Daoy (cell line): ENCODE results near the gene OFD1. TPM values are rescaled to one million over a fixed set of nuclear protein-coding genes. Genes with fewer than 3 reads are reported as not detected.

Experiments used
- DNase-seq: peaks from one replicate; pipeline ENCODE4 v3.0.0-alpha.2; 2015; ENCODE audit warnings: low read depth
- total RNA-seq: library from RNA; depleted of rRNA; stranded (reverse); fragments of >200 nt; shearing (Covaris generic); gene quantifications from 2 replicates; pipeline ENCODE4 v1.2.3, GENCODE V29; 2014

The OFD1 gene
- total RNA-seq, 1 experiment from 2014 or later, result 10.2 TPM

DNA sequence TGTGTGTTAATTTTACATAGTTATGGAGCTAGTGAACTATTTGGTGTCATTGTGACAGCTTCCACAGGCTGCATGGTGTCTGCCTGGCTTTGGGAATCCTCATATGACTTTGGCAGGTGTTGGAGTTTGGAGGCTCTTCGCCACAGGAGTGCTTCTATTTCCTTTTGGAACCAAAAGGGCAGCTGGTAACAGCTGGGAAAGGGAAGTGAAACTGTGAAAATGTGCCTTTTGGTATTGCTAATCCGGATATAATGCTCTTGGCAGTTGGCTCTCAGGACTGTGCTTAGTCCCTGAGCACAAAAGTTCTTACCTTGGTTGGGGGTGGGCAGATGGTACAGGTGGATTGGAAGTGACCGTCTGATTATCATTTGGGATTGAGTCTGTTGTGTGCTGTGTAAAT, 18.1 kb downstream of the OFD1 start:
- DNase-seq, result no peak

DNA sequence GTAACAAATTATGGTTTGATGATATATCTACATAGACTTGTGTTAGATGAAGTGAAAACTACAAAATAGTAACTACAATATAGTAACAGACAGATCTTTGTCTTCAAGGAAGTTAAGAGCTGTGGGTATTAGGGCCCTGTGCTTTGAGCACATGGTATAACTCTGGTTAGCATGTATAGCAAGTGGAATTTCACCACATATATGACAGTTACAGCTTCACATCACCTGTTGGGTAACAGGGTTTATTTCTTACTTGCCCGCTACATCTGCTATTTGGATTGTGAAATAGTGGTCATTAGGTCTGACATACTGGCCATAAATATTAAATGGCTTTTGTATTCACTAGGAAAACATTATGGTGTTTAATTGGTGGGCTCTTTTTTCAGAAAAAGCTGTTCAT, 20.2 kb downstream of the OFD1 start:
- no peak for DNase-seq

DNA sequence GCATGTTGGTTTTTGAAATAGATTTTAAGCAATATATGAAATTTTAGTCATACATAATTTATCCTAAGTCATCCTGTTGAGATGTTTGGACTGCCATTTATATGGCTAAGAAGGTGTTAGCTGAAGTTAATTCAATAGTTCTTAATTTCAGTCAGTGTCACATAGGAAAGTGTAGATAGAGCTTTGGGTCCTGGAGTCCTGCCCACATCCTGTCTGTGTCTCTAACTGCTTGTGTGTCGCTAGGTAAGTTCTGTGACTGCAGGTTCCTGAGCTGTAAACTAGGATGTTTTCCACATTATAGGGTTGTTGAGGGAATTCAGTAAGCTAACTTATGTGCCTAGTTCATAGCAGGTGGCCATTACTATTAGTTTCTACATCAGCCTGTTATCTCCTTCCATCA, 20.7 kb downstream of the OFD1 start:
- DNase-seq, result no peak

DNA sequence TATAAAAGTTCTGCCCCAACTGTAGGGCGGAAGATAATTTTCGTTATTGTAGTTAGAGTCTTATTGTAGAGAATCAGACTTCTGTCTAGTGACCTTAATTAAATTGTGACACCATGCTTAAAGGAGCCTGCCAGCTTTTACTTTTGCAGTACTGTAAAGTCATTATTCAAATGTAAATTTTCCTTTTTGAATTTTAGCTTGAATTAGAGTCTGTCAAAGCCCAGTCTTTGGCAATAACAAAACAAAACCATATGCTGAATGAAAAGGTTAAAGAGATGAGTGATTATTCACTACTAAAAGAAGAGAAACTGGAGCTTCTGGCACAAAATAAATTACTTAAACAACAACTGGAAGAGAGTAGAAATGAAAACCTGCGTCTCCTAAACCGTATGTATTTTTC, 21.8 kb downstream of the OFD1 start:
- no peak for DNase-seq

DNA sequence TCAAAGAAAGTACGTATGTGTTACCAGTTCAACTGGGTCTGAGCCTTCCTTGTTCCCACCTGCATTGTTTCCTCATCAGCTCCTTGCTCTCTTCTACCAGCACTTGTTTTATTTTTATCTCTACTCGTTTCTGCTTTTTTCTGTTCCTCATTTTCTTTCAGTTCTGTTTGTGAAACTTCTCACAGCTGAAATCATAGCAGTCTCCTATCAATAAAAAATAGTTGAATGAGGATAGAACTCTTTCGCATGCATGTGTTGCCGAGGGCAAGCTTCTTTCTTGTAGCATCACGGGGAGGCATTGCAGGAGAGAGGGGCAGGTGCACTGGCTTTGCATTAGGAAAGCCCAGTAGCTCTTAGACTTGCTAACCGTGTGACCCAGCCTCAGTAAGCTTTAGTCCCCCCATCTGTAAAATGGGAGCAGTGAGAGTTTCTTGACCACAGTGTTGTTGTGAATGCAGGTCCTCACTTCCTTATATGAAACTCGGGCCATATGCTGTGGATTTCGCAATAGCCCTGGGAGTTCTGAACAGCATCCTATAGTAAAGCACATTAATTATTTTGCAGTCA, 24.7 kb downstream of the OFD1 start:
- DNase-seq, result no peak

DNA sequence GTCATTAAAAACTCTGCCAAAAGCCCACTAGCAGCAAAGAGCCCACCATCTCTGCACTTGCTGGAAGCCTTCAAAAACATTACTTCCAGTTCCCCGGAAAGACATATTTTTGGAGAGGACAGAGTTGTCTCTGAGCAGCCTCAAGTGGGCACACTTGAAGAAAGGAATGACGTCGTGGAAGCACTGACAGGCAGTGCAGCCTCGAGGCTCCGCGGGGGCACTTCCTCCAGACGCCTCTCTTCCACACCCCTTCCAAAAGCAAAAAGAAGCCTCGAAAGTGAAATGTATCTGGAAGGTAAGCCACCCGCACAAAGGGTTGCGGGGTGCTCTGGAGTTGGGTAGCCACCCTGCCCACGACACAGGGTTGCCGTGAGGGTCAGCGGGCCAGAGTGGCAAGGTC, 25.9 kb downstream of the OFD1 start:
- DNase-seq, result no peak

DNA sequence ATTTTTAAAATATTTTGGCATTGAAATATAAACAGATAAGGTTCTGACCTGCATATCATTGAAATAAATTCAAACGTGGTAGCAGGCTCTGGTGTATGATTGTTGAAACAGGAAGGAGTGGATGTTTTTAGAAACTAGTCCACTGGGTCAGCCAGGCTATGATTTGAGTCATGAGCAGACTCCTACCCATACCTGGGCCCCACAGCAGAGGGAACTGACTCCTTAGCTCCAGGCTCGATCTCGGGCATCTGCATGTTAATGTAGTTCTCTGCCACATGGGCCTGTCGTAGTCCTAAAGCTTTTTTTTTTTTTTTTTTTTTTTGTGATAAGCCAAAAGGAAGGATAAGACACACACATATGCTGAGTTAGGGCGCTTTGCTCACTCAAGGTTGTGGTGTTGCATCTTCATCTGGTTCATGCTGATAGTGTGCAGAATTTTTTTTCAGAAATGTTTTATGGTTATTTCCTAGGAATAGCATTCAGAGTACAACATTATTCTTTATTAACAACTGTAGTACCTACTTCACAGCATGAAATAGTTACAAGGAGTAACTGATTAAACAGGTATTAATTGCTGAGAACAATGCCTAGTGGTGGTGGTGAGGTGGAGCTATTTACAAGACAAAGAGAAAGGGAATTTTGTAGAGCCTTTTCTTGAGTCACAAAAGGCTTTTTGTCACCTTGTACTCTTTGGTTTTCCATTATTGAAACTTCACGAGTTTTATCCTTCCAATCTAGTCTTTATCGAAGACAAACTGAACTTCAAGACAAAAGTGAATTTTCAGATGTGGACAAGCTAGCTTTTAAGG, 27.3 kb downstream of the OFD1 start:
- no peak for DNase-seq

DNA sequence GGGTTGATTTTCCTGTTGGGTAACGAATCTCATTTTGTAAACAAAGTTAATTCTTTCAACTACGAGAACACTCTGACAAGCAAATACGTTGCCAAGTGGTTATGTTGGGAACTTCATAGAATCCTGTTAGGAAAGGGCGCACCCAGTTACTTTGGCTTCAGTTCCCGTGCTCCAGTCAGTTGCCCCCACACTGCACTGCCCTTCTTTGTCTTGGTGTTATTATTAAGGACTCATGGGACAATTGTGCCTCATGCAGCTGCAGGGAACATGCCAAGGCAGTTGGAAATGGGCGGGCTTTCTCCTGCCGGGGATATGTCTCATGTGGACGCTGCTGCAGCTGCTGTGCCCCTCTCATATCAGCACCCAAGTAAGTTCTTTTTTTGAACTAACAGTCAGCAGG, 28.9 kb downstream of the OFD1 start:
- no peak for DNase-seq

DNA sequence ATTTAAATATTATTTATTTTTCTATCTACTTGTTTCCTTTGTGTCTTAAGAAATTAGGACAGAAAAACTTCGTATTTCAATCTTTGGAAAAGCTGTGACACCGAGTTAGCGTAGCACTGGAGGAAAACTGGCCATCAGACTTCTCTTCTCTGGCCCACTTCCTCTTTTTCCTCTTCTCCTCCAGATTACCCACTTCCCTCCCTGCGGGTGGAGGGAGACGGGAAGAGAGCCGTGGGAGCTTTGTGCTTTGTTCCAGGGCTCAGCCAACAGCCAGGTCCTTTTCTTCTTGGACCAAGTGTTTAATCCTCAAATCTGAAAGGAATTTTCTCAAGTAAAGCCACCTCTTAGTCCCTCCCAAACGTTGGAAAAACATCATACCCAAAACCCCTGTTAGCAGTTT, 29.7 kb downstream of the OFD1 start:
- no peak for DNase-seq

DNA sequence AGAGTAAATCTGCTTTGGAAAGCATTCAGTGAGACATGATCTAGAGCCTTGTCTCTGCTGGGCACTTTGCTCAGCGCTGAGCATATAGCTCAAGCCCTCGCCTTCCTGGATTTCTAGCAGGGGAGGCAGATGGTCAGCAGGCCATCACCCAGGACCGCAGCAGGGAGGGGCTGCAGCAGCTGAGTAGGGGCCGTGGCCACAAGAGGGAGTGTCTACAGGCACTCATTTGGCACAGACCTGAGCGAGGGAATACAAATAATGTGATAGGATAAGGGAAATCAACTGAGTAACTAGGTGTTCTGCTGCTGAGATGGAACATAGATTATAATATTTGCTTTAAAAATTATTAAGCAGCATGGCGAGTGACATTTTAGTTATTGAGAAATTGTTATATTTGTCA, 30.2 kb downstream of the OFD1 start:
- no peak for DNase-seq

DNA sequence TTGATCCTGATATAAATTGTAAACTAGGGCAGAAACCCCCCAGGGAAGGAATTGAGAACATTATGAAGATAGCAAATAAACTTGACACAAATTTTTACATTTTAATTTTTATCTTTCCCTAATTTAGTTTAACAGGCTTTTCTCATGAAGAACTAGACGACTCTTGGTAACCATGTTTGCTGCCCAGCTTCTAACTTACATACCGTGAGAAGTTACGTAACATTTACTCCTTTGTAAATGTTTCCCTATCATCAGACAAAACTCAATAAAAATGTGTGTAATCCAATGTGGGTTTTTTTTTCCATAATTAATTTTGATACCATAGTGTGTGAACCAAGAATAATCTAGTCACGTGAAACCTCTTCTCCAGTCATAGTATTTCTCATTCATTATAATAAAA, 34.4 kb downstream of the OFD1 start:
- DNase-seq, result no peak

DNA sequence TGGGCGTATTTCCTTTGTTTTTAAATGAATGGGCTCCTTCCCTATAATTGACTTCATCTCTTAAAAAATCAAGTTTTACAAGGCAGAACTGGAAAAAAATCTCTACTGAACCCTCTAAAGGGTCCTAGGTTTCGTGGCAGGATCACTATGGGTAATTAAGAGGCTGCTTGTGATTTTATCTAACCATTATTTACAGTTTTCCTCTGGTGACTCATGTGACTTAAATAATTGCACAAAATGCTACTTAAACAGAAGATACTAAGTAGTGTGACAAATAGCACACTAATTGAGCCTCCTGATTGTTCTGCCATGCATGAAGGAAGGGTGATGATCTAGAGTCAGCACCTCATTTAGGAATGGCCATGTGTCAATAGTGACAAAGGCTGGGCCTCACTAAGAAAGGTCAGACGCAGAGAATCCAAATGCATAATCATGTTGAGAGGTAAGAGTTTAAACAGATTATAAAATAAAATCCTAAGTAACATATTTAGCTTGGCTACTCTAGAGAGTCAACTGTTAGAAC, 35.5 kb downstream of the OFD1 start:
- no peak for DNase-seq

DNA sequence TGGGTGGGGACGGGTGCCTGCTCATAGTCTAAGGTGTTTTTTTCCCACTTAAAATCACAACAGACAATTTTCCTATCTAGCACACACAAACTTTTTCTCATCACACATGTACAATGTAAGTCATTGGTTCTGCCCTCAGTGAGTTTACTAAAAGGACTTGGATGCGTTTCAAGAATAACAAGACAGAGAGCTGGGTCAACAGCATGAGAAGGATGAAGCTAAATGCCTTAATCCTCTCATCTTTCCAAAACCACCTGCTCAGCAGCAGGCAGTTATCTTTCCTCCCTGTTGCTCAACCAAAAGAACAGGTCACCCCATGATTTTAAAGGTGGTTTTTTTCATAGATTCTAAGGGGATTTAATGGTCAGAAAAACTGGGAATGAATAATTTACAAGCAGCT, 40.1 kb downstream of the OFD1 start:
- no peak for DNase-seq

DNA sequence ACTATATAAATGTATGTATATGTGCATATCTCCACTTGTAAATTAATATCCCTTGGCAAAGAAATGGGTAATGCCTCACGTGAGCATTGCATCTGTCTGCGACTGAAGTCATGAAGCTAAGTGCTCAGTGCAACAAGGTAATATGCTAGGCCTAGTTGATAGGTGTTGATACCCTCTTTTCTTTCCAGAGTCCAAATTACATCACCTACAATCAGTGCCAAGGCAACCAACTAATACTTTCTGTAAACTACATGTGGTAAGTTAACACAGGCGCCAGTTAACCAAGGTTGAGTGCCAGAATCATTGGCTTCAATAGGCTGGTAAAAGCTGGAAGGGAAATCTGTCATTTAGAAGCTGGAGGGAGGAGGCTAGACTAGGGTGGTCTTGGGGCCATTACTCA, 41.3 kb downstream of the OFD1 start:
- no peak for DNase-seq

DNA sequence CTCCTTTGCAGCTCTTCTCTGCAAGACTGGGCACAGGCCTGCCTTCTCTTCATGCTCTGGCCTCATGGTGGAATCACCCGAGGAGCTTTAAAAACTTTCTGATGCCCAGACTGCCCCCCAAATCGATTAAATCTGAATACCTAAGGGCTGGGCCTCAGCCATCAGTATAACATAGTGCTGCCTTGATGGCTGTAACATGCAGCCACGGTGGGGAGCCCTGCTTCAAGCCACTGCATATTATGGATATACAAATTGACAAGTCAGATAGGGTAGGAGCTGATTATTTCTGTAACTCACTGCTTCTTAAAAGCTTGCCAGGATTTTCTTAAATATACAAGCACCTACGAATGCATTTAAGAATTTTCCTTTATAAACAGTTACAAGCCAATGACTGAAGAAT, 41.8 kb downstream of the OFD1 start:
- no peak for DNase-seq

DNA sequence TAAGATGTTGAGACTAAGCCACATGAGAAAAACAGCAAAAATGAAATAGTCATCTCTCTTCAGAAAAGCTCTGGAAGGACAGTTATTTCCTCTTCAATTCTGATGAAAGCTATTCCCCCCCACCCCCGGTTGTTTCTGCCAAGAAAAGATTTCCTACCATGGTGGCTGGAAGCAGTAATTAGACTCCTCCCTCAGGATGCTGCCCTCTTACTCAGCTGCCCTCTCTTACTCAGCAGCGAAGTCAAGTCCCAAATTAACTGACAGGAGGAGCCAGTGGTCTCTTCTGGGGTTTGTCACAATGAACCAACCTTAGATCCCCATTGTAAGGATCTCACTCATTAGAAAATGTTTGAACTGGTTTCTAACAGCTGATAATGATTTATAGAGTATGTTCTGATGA, 44.4 kb downstream of the OFD1 start:
- peak; percentile 44 for DNase-seq

DNA sequence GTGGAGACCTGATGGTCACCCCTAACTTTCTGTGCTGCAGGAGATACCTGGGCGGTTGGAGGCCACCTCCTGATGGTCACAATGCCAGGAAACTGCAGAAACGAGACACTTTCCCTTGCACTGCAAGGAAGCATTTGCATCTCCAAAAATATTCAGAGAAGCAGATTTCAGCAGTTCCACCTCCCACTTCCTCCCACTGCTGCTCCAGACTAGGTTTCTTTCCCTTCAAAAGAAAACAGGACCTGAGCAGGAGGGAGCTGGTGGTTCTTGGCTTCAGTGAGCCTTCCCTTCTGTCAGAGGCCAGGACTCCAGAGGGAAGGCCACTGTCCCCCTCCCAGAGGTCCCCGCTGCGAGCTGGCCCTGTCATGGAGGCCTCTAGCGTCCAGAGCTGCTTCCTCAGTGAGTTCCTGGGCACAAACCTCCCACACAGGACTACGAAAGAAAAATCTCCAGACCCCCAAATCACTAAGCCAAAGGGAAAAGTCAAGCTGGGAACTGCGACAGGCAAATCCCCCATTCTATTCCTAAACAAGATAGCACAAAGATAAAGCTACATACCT, 46.4 kb downstream of the OFD1 start:
- no peak for DNase-seq

DNA sequence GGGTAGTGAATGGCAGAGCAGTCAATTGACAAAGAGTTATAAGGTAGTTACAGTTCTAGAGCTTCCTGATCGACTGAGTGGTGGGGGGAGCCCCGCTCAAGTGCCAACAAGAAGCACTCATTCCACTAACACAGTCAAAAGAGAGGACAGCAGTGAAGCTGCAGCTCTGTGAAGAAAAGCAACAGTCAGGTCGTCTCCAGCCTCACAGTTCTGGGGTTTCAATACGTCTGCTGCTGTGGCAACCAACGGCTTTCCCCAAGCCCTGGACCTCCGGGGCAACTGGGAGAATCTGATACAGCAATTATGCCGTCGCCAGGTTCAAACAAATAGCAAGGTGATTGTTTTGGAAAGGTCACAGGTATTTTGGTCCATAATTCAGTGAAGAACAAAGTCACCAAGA, 51.5 kb downstream of the OFD1 start:
- no peak for DNase-seq

DNA sequence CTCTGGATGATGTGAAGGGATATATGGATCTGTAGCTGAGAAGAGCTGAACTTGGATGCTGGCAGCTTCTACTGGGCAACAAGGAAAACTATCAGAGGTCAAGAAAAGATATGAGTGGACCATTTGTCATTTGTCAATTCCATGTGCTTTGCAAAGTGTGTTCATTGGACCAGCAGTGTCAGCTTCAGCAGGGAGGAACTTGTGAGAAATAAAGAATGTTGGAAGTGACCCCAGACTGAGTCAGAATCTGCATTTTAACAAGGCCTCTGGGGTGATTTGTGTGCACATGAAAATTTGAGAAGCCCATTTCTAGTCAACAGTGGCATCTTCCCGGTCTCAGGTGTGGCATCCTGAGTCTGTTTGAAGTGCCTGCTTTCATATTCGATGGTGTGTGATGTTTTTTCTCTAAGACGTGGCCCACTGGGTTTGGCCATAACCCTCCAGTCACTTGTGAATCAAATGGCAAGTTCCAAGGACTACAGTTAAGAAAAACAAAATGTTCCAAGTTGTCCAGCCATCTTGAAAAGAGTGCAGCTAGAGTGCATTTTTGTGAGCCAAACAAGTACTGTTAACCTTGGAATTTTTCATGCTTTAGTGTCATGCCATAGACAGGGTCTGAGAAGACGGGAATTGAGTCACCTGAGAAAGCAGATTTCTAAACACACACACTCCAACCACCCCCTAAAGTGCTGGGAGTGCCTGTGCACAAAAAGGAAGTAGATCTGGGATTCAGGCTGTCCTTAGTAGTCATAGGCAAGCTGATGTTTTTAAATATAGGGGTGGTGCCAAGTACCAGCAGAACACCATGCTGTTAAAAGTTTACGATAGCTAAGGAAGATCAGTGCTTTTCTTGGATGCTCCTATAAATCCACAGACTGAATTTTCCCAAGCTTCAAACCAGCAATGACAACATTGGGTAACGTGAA, 55.9 kb downstream of the OFD1 start:
- no peak for DNase-seq

DNA sequence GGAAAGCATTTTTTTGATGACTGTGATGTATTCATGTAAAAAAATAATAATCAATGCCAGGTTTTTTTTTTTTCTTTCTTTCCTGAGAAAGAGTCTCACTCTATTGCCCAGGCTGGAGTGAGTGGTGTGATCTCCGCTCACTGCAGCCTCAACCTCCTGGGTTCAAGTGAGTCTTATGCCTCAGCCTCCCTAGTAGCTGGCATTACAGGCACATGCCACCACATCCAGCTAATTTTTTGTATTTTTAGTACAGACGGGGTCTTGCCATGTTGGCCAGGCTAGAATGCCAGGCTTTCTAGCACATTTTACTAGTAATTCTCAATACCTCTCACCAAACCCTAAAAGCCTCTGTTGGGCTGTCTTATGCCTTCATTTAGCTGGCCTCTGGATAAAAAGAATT, 56.6 kb downstream of the OFD1 start:
- DNase-seq, result no peak

DNA sequence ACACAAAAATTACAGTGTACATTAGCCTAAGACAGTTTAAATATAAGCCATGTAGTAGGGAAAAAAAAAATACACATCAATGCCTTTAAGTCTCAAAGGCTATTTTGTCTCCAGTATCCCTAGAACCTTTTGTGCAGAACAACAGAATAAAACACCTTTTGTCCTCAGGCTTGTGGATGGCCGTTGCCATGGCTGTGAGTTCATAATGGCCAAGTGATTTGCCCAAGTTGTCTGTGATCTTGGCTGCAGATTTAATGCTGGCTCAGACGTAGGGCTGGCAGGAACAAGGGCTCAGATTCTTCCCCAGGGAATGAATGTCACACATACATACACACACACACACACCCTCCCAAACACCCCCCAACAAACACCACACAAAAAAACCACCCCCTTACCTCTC, 57.0 kb downstream of the OFD1 start:
- DNase-seq, result no peak

DNA sequence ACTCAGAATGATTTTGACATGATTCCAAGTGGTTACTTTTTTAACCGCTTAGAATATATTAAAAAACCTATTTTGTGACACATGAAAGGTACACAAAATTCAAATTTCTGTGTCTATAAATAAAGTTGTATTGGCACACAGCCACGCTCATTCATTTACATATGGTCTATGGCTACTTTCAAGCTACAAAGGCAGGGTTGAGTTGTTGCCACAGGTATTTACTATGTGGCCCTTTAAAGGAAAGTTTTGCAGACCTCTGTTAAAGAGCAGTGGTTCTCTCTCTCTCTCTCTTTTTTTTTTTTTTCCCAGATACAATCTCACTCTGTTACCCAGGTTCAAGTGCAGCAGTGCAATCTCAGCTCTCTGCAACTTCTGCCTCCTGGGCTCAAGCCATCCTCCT, 59.3 kb downstream of the OFD1 start:
- no peak for DNase-seq
